CD14-positive monocyte (primary cell): Measurements from ENCODE around the gene CMTM6. TPM values are rescaled to one million over a fixed set of nuclear protein-coding genes. Genes with fewer than 3 reads are reported as not detected.

Source experiments
- DNase-seq, 3 donors: peaks; one replicate each; pipeline ENCODE4 v3.0.0-alpha.2; 2011 to 2022
- H2AFZ ChIP-seq: 2 replicates; pipeline ENCODE4 v1.6.0; 2012; ENCODE audit warnings: mild to moderate bottlenecking, low read depth, low read length, inconsistent platforms; ENCODE audit not compliant: insufficient read depth, poor library complexity, severe bottlenecking
- H3K27ac ChIP-seq, 2 donors: 1 replicate in 1 of 2; 2 replicates in 1 of 2; pipeline ENCODE4 v1.5.1; 2012 to 2013; ENCODE audit warnings: low read length in 2 of 2, control low read depth in 1 of 2, inconsistent platforms in 1 of 2, low read depth in 1 of 2, mild to moderate bottlenecking in 1 of 2
- H3K27me3 ChIP-seq, 2 donors: one replicate each; pipeline versions ENCODE4 v1.6.0 to v1.6.1; 2011 to 2013; ENCODE audit warnings: low read length in 2 of 2; ENCODE audit not compliant: control insufficient read depth in 2 of 2, insufficient read depth in 2 of 2
- H3K36me3 ChIP-seq, 2 donors: replicated peaks in 1 of 2; 1 replicate in 1 of 2; 2 replicates in 1 of 2; pipeline versions ENCODE4 v1.5.1 to v1.6.1; 2012 to 2013; ENCODE audit warnings: low read length in 2 of 2, control low read depth in 1 of 2, inconsistent platforms in 1 of 2, mild to moderate bottlenecking in 1 of 2; ENCODE audit not compliant: insufficient read depth in 2 of 2, control insufficient read depth in 1 of 2
- H3K4me1 ChIP-seq, 2 donors: 1 replicate in 1 of 2; 2 replicates in 1 of 2; pipeline versions ENCODE4 v1.5.1 to v1.6.1; 2012 to 2013; ENCODE audit warnings: low read length in 2 of 2, control low read depth in 1 of 2, inconsistent platforms in 1 of 2, mild to moderate bottlenecking in 1 of 2, moderate library complexity in 1 of 2; ENCODE audit not compliant: insufficient read depth in 2 of 2, control insufficient read depth in 1 of 2
- H3K4me2 ChIP-seq: replicated peaks from 2 replicates; pipeline ENCODE3; 2012; ENCODE audit warnings: low read length, moderate library complexity, mild to moderate bottlenecking; ENCODE audit not compliant: poor library complexity, severe bottlenecking; ENCODE audit errors: extremely low read depth
- H3K4me3 ChIP-seq, 3 experiments: fragments of 200-600 bp in 1 of 3; sonication (generic) in 1 of 3; replicated peaks in 1 of 3; 1 replicate in 2 of 3; 2 replicates in 1 of 3; pipeline ENCODE4 v1.5.1; 2011 to 2013; ENCODE audit warnings: low read length in 3 of 3, mild to moderate bottlenecking in 3 of 3, control low read depth in 2 of 3, low read depth in 2 of 3, inconsistent platforms in 1 of 3, moderate library complexity in 1 of 3
- H3K79me2 ChIP-seq: 2 replicates; pipeline ENCODE4 v1.6.0; 2012; ENCODE audit warnings: mild to moderate bottlenecking, control low read depth, inconsistent platforms, low read length, moderate library complexity; ENCODE audit not compliant: insufficient read depth
- H3K9ac ChIP-seq: 2 replicates; pipeline ENCODE4 v1.6.0; 2017; ENCODE audit warnings: low read length, mild to moderate bottlenecking; ENCODE audit not compliant: insufficient read depth, poor library complexity, severe bottlenecking
- H3K9me3 ChIP-seq, 2 donors: replicated peaks in 1 of 2; 1 replicate in 1 of 2; 2 replicates in 1 of 2; pipeline versions ENCODE4 v1.5.1 to v1.6.1; 2012 to 2013; ENCODE audit warnings: low read length in 2 of 2, control low read depth in 1 of 2; ENCODE audit not compliant: control insufficient read depth in 1 of 2, insufficient read depth in 1 of 2
- H4K20me1 ChIP-seq: 2 replicates; pipeline ENCODE4 v1.6.0; 2012; ENCODE audit warnings: mild to moderate bottlenecking, low read length, control low read depth, moderate library complexity; ENCODE audit not compliant: insufficient read depth
- H3K27ac Mint-ChIP-seq, 7 donors: one replicate each; pipeline ENCODE4 v1.8.0; 2020; ENCODE audit warnings: mild to moderate bottlenecking in 7 of 7, mixed read lengths in 7 of 7, moderate library complexity in 6 of 7, inconsistent platforms in 2 of 7
- H3K27me3 Mint-ChIP-seq, 3 donors: one replicate each; pipeline ENCODE4 v1.8.0; 2021 to 2022; ENCODE audit warnings: low read depth in 3 of 3, mild to moderate bottlenecking in 3 of 3, mixed read lengths in 3 of 3, moderate library complexity in 3 of 3, inconsistent platforms in 1 of 3
- H3K36me3 Mint-ChIP-seq, 2 donors: one replicate each; pipeline ENCODE4 v1.8.0; 2020; ENCODE audit warnings: mixed read lengths in 2 of 2, inconsistent platforms in 1 of 2, mild to moderate bottlenecking in 1 of 2
- H3K4me1 Mint-ChIP-seq: one replicate; pipeline ENCODE4 v1.8.0; 2020; ENCODE audit warnings: mild to moderate bottlenecking, mixed read lengths
- H3K4me3 Mint-ChIP-seq, 2 donors: one replicate each; pipeline ENCODE4 v1.8.0; 2020; ENCODE audit warnings: mild to moderate bottlenecking in 2 of 2, mixed read lengths in 2 of 2, moderate library complexity in 1 of 2
- H3K9me3 Mint-ChIP-seq, 7 donors: one replicate each; pipeline ENCODE4 v1.8.0; 2020 to 2022; ENCODE audit warnings: mixed read lengths in 7 of 7, mild to moderate bottlenecking in 6 of 7, moderate library complexity in 6 of 7, inconsistent platforms in 2 of 7
- whole genome bisulfite sequencing: methylation state at CpG from one replicate; pipeline ENCODE4 v1.1.5; 2013; ENCODE audit warnings: missing lambda C conversion rate; ENCODE audit not compliant: insufficient coverage; 5-methylcytosine and 5-hydroxymethylcytosine counted together
- intact Hi-C, 2 donors: fragments of 100-400 bp; cut with micrococcal nuclease; formaldehyde crosslinking; loops; one replicate each; pipeline versions ENCODE4 v1.15.0 to v1.15.1; 2023
- polyA plus RNA-seq, 3 donors: library from polyadenylated mRNA; depleted of rRNA in 1 of 3; unstranded in 2 of 3; stranded (reverse) in 1 of 3; fragments of 300-500 nt in 2 of 3; fragments of >200 nt in 1 of 3; fragmentation: Illumina TruSeq in 2 of 3; gene quantifications; 1 replicate in 2 of 3; 2 replicates in 1 of 3; pipeline ENCODE4 v1.2.3, GENCODE V29; 2012 to 2021
- TF ChIP-seq, protein P1 (sequence below): fragments of 200-600 bp; IDR thresholded peaks from one replicate; pipeline ENCODE4 v1.8.0; 2022; ENCODE audit warnings: antibody characterized with exemption, mild to moderate bottlenecking

Gene CMTM6
- polyA plus RNA-seq, 3 donors, result 40.0 to 210 (median 190) TPM

DNA sequence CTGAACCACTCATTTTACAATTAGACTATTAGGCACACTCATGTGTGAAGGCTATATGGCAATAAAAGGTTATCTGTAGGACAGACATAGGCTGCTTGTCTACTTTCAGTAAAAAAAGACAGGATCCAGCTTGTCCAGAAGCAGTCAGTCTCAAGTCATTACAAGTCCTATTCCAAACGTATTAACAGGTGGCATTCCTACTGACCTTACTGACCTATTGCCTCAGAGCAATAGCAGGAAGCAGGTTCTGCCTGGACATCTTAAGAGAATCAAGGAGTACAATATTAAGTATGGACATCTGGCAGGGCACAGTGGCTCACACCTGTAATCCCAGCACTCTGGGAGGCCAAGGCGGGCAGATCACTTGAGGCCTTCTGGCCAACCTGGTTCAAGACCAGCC lies 7.0 kb downstream of the CMTM6 start:
- TF ChIP-seq, protein P1, sequence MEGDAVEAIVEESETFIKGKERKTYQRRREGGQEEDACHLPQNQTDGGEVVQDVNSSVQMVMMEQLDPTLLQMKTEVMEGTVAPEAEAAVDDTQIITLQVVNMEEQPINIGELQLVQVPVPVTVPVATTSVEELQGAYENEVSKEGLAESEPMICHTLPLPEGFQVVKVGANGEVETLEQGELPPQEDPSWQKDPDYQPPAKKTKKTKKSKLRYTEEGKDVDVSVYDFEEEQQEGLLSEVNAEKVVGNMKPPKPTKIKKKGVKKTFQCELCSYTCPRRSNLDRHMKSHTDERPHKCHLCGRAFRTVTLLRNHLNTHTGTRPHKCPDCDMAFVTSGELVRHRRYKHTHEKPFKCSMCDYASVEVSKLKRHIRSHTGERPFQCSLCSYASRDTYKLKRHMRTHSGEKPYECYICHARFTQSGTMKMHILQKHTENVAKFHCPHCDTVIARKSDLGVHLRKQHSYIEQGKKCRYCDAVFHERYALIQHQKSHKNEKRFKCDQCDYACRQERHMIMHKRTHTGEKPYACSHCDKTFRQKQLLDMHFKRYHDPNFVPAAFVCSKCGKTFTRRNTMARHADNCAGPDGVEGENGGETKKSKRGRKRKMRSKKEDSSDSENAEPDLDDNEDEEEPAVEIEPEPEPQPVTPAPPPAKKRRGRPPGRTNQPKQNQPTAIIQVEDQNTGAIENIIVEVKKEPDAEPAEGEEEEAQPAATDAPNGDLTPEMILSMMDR, result no peak
- peak overlapping the region in 1 of 2 donors; percentile 37 for H3K27ac ChIP-seq
- Mint-ChIP-seq H3K4me3 (no peak overlapping the region), H3K27me3 (no peaks in the 10 kb centered on the region), H3K9me3 (no peaks in the 10 kb centered on the region), H3K27ac (peak overlapping the region in 1 of 7 donors; percentile 26), H3K36me3 (peaks cover 14 to 34% of the 10 kb centered on the region in 2 donors), H3K4me1 (peaks cover 47% of the 10 kb centered on the region)
- H2AFZ ChIP-seq, result no peak overlapping the region
- intact Hi-C loops, result no loop called here
- H3K36me3 ChIP-seq, result peaks cover 13 to 46% of the 10 kb centered on the region in 2 donors
- H3K27me3 ChIP-seq, result no peaks in the 10 kb centered on the region
- H3K4me2 ChIP-seq, result no peak overlapping the region
- H3K9ac ChIP-seq, result no peak overlapping the region
- no peak overlapping the region for H3K4me3 ChIP-seq
- 100% methylated on average over 1 of the region's 2 CpGs for WGBS
- peaks cover 31 to 59% of the 10 kb centered on the region in 2 donors for H3K4me1 ChIP-seq
- peaks cover 92% of the 10 kb centered on the region for H4K20me1 ChIP-seq
- no peak for DNase-seq
- H3K79me2 ChIP-seq, result peaks cover 100% of the 10 kb centered on the region
- H3K9me3 ChIP-seq, result no peaks in the 10 kb centered on the region

DNA sequence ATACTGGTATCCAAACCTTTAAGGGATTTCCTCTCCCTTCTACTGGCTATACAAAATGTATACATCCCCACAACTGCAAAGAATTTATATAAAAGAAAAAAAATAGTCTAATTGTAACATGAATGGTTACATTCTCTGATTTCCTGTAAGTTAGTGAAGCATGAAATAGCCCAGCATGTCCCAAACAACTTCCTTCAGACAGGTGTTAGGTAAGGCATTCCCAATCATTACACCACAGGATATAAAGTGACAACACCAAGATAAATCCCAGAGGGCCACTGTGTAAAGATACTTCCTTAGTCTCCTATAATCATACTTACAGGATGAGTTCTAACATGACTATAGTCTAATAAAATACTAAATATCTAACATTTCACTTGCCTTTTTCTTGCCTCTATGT lies 7.6 kb downstream of the CMTM6 start:
- Mint-ChIP-seq H3K27me3 (no peaks in the 10 kb centered on the region), H3K27ac (no peak overlapping the region), H3K4me1 (peaks cover 42% of the 10 kb centered on the region), H3K9me3 (no peaks in the 10 kb centered on the region), H3K36me3 (peaks cover 16 to 31% of the 10 kb centered on the region in 2 donors), H3K4me3 (no peak overlapping the region)
- Histone ChIP-seq H3K79me2 (peaks cover 100% of the 10 kb centered on the region), H3K27me3 (no peaks in the 10 kb centered on the region), H2AFZ (no peak overlapping the region), H3K4me3 (no peak overlapping the region), H3K4me2 (no peak overlapping the region), H3K9me3 (no peaks in the 10 kb centered on the region), H3K36me3 (peaks cover 13 to 46% of the 10 kb centered on the region in 2 donors), H3K4me1 (peaks cover 29 to 54% of the 10 kb centered on the region in 2 donors), H3K27ac (peak overlapping the region in 1 of 2 donors; percentile 37), H4K20me1 (peaks cover 92% of the 10 kb centered on the region), H3K9ac (no peak overlapping the region)
- TF ChIP-seq, protein P1, result no peak
- DNase-seq, result no peak
- intact Hi-C loops, result no loop called here
